ENCODE measurements around the gene KRTAP5-5.

DNA sequence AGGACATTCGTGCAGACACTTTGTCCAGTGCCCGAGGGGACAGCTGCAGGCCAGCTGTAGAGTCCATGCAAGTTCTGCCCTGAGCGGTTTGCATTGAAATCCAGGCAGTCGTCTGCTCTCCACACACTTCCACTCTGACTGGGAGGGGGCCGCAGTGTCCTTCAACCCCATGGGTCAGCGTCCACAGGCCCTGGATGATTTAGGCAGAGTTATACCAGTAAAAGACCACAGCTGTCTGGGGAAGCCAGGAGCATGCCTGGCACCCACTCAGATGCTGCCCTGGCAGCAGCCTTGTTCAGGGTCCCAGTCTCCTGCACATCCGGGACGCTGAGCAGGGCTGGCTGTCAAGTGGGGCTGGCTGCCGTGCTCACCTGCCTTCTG lies 26.5 kb downstream of the KRTAP5-5 start:
- TF ChIP-seq, protein P1, sequence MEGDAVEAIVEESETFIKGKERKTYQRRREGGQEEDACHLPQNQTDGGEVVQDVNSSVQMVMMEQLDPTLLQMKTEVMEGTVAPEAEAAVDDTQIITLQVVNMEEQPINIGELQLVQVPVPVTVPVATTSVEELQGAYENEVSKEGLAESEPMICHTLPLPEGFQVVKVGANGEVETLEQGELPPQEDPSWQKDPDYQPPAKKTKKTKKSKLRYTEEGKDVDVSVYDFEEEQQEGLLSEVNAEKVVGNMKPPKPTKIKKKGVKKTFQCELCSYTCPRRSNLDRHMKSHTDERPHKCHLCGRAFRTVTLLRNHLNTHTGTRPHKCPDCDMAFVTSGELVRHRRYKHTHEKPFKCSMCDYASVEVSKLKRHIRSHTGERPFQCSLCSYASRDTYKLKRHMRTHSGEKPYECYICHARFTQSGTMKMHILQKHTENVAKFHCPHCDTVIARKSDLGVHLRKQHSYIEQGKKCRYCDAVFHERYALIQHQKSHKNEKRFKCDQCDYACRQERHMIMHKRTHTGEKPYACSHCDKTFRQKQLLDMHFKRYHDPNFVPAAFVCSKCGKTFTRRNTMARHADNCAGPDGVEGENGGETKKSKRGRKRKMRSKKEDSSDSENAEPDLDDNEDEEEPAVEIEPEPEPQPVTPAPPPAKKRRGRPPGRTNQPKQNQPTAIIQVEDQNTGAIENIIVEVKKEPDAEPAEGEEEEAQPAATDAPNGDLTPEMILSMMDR (conservative IDR thresholded peaks at IDR 0.05; ENCODE audit: low read length) = no peak
- TF ChIP-seq EZH2phosphoT487 (IDR thresholded peaks at IDR 0.05; ENCODE audit: borderline replicate concordance) = no peak

Measured in Loucy (cell line).